GM12892 (cell line): ENCODE measurements around the gene RANBP1. TPM values are rescaled to one million over a fixed set of nuclear protein-coding genes. Genes with fewer than 3 reads are reported as not detected.
"Not testable (repeated sequence)": the region's sequence is repeated elsewhere in the genome, so short reads cannot be mapped to it uniquely, and the experiment has no call there.

Experiments used
- DNase-seq: peaks from one replicate; pipeline ENCODE4 v3.0.0; 2011; ENCODE audit not compliant: insufficient read length
- FAIRE-seq: peaks from 2 replicates; lab custom pipeline; 2011; peaks lifted over from hg19 to GRCh38; lab: Jason Lieb, UNC
- POLR2A ChIP-seq: IDR thresholded peaks from 2 replicates; pipeline ENCODE4 v1.6.1; 2011; ENCODE audit warnings: low read depth, low read length, control low read depth
- POLR2AphosphoS5 ChIP-seq: IDR thresholded peaks from 2 replicates; pipeline ENCODE4 v1.6.1; 2011; ENCODE audit warnings: low read depth, low read length, control low read depth
- TAF1 ChIP-seq: IDR thresholded peaks from 2 replicates; pipeline ENCODE4 v1.6.1; 2011; ENCODE audit warnings: low read depth, mild to moderate bottlenecking, control low read depth, low read length, borderline replicate concordance
- polyA plus RNA-seq: library from polyadenylated mRNA; unstranded; fragments of >200 nt; gene quantifications from one replicate; pipeline ENCODE4 v1.2.1, GENCODE V29; 2012; ENCODE audit warnings: missing spikeins, inconsistent platforms; ENCODE audit not compliant: missing spikeins

RANBP1 gene
- polyA plus RNA-seq: 257 TPM

DNA sequence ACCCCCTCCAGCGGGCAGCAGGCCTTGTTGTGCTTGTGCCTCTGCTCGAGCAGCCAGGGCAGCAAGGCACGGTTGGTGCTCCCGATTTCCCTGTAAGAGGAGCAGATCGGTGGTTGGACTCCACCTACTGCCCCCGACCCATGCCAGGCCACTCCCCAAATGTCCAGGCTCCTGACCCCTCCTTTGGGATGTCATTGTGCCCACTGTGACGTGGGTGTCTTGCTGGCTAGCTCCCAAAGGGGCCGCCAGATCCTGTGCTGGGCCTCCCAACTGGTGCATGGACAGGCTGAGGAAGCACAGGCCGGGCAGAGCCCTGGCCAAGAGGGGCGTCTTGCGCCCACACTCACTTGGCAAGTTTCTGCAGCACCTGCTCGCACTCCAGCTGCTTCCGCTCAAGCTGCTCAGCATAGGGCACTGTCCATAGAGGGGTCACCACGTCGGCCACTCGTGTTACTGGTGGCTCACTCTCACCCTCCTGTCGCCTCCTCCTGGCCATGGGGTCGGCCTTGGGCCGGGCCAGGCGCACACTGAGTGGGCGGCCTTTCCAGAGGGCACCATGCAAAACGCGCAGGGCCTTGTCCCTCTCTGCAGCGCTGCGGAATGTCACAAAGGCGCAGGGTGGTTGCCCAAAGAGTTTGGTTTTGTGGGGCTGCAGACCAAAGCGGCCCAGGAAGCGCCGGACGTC lies at the start of gene RANBP1:
Gene RANBP1, plus strand, starts transcription at position 414 of the 685 bp plus-strand sequence. Its CDS starts 81 bp downstream, at position 495.
- no peak for TF ChIP-seq POLR2AphosphoS5
- TF ChIP-seq POLR2A: no peak
- no peak for TF ChIP-seq TAF1
- DNase-seq (no peak), FAIRE-seq (no peak)

DNA sequence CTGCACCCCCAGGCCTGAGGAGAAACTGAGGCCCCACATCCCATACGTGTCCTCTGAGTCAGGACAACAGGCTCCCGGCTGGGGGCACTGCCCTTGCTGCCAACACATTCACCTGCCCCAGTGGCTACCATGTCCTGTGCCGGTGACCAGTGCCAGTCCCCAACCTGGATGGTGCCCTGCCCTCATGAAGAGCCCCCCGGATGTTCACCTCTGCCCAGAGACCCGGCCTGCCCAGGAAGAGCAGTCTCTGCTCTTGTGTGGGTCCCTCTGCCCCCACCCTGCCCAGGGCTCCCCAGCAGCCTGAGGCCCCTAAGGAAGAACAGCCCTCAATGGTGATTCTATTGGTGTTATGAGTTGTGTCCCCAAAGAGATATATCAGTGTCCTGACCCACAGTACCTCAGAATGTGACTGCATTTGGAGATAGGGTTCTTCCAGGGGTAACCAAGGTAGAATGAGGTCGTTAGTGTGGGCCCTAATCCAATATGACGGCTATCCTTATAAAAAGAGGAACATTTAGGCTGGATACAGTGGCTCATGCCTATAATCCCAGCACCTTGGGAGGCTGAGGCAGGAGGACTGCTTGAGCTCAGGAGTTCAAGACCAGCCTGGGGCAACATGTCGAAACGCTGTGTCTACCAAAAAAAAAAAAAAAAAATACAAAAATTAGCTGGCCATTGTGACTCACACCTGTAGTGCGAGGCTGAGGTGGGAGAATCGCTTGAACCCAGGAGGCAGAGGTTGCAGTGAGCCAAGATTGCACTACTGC lies 49.1 kb upstream of the RANBP1 start:
- FAIRE-seq (no peak), DNase-seq (no peak)
- no peak for TF ChIP-seq POLR2A
- TF ChIP-seq TAF1: no peak
- TF ChIP-seq POLR2AphosphoS5: no peak

DNA sequence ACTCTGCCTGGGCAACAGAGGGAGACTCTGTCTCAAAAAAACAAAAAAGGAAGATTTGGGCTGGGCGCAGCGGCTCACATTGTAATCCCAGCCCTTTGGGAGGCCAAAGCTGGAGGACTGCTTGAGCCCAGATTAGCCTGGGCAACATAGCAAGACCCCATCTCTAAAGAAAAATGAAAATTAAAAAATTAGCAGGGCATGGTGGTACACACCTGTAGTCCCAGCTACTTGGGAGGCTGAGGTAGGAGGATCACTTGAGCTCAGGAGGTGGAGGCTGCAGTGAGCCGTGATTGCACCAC lies 48.6 kb upstream of the RANBP1 start:
- FAIRE-seq, DNase-seq: not testable (repeated sequence)

- TF ChIP-seq POLR2AphosphoS5: no peak
- TF ChIP-seq TAF1: no peak
- no peak for TF ChIP-seq POLR2A
- DNase-seq (no peak), FAIRE-seq (no peak)
Observed at GRCh38 chr22:20068640-20069039, 47.3 kb upstream of the RANBP1 start.

GRCh38 chr22:20069331-20070042 lies 46.4 kb upstream of the RANBP1 start:
- DNase-seq (no peak), FAIRE-seq (no peak)
- TF ChIP-seq POLR2AphosphoS5 (no peak), POLR2A (no peak), TAF1 (no peak)

GRCh38 chr22:20071524-20071972 lies 44.4 kb upstream of the RANBP1 start:
- no peak for TF ChIP-seq TAF1
- no peak for TF ChIP-seq POLR2A
- no peak for TF ChIP-seq POLR2AphosphoS5
- no peak for FAIRE-seq
- no peak for DNase-seq

DNA sequence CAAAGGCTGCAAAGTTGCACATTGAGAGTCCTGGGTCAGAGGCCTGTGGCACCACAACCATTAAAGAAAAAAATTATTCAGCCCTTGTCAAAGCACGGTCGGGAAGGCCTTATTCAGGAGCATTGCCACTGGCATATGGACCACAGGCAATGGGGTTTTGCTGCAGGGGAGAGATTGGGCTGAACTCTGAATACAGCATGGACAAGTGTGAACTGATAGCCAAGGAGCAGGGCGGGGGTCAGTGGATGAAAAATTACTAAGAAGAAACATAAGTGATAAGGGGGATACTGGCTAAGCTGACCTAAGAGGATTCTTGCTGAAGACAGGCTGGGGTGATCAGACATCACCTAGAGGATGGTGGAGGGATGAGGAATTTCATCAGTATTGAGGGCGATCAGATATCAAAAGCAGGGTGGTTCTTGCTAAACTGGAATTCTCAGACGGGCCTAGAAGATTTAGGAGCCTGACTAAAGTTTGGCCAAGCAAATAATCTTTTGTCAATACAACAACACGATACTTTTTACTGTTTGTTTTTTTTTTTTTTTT lies 39.2 kb upstream of the RANBP1 start:
- FAIRE-seq (no peak), DNase-seq (no peak)
- TF ChIP-seq POLR2AphosphoS5 (no peak), POLR2A (no peak), TAF1 (no peak)

DNA sequence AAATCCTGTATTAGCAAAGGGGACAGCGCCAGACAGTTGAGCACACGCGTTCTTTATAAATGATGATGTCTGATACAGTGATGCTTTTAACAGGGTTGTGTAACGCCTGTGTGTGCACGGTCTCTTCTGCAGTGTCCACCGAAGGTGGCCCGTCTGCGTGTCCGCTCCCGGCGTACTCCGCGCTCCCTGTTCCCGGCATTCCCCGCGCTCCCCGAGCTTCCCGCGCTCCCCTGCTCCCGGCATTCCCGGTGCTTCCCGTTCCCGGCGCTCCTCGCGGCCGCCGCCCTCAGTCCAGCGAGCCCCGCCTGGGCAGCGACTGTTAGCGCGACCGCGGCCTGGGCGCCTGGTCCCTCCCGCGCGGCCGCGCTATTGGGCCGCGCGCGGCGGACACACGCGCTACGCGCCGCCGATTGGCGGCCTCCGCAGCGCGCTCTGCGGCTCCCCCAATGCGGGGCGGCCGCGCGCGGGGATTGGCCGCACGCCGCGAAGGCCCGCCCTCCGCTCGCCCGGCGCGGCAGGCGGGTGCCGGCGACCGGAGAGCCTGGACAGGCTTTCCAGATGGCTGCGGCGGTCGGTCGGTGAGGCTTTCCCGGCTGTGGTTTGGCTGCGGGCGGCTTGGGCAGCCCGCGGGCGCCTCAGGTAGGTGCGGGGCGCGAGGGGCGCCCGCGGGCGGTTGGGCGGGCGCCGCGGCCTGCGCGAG lies 36.0 kb upstream of the RANBP1 start, which contains the start of gene DGCR8:
Gene DGCR8, plus strand, starts transcription at position 497 of the 700 bp plus-strand sequence. CDS start 5,723 bp downstream, outside the sequence.
- FAIRE-seq (peak; percentile 95), DNase-seq (peak; percentile 98)
- TF ChIP-seq POLR2A (peak; percentile 80), POLR2AphosphoS5 (peak; percentile 80), TAF1 (peak; percentile 14; the same call in 1 of the 2 replicates)

GRCh38 chr22:20080445-20080775 lies 35.5 kb upstream of the RANBP1 start:
- no peak for TF ChIP-seq TAF1
- TF ChIP-seq POLR2A: no peak
- no peak for TF ChIP-seq POLR2AphosphoS5
- FAIRE-seq: no peak
- DNase-seq: peak; percentile 85

DNA sequence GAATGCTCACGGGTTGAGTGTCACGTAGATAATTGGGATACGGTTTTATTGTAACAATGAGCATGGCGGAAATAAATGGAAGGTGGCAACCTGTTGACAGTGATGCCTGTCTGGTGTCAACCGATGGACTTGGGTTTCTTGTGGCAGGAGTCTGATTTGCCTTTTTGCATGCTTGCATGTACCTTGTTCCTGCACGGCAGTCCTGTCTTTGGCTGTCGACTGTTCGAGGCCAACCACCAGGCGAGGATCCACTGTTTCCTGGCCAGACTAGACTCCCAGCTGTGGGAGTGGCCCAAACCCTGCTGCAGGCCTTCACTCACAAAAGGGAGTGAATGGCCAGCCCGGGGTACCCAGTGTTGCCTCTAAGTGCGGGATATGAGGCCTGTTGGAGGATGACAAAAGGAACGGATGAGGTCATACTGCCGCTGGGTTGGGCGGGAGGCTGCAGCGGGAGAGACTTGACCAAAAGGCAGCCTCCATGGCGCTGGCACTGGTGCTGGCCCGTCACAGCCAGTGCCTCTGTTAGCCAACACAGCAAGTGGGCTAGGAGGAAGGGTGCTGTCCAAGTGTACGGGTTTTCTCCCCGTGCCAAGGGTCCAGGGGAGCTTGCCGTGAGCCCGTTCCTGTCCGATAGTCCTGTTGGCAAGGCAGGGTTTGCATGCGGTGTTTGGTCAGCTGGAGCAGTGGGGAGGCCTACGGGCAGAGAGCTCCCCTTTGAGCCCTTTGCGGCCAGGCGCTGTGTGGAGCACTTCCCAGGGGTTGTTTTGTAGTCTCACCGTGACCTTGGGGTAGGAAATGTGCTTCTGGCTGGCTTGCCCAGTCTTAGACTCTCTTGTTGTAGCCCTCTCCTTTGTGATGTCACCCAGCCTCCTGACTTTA lies 34.9 kb upstream of the RANBP1 start:
- FAIRE-seq (no peak), DNase-seq (no peak)
- no peak for TF ChIP-seq POLR2AphosphoS5
- no peak for TF ChIP-seq POLR2A
- no peak for TF ChIP-seq TAF1
